ENCODE results near the gene COL4A5.

COL4A5 gene

GRCh38 chrX:108558217-108558616, 118.6 kb downstream of the COL4A5 start:
- H3K4me2 ChIP-seq (ENCODE audit: low read length): no peak overlapping the region
- no peaks in the 10 kb centered on the region for H3K79me2 ChIP-seq (ENCODE audit: control insufficient read depth, low read length)
- no peaks in the 10 kb centered on the region for H3K27me3 ChIP-seq (ENCODE audit: control insufficient read depth, low read length)
- TF ChIP-seq EZH2phosphoT487 (IDR thresholded peaks at IDR 0.05; ENCODE audit: borderline replicate concordance, low read length): no peak
- TF ChIP-seq CTCF (IDR thresholded peaks at IDR 0.05; ENCODE audit: low read depth, low read length, poor library complexity, severe bottlenecking): no peak
- no peak overlapping the region for H3K27ac ChIP-seq (ENCODE audit: low read depth, low read length)
- no peaks in the 10 kb centered on the region for H4K20me1 ChIP-seq (ENCODE audit: control insufficient read depth, insufficient read depth, low read depth, low read length)
- H3K36me3 ChIP-seq (ENCODE audit: control insufficient read depth, low read length): no peaks in the 10 kb centered on the region
- no peak overlapping the region for H3K4me3 ChIP-seq (ENCODE audit: low read length)
- no peaks in the 10 kb centered on the region for H3K9me3 ChIP-seq (ENCODE audit: control insufficient read depth, insufficient read depth, low read length)
- no peaks in the 10 kb centered on the region for H3K4me1 ChIP-seq (ENCODE audit: control insufficient read depth, low read length)
- no peaks in the 10 kb centered on the region for H3K9me2 ChIP-seq (replicated peaks; ENCODE audit: control insufficient read depth, low read length)
- no peaks in the 10 kb centered on the region for H3F3A ChIP-seq (ENCODE audit: control insufficient read depth, insufficient read depth)

GRCh38 chrX:108573136-108573535, 133.5 kb downstream of the COL4A5 start:
- H3K27me3 ChIP-seq (ENCODE audit: control insufficient read depth, low read length): no peaks in the 10 kb centered on the region
- H3F3A ChIP-seq (ENCODE audit: control insufficient read depth, insufficient read depth): no peaks in the 10 kb centered on the region
- H3K79me2 ChIP-seq (ENCODE audit: control insufficient read depth, low read length): no peaks in the 10 kb centered on the region
- no peak overlapping the region for H3K27ac ChIP-seq (ENCODE audit: low read depth, low read length)
- H4K20me1 ChIP-seq (ENCODE audit: control insufficient read depth, insufficient read depth, low read depth, low read length): no peaks in the 10 kb centered on the region
- H3K9me2 ChIP-seq (replicated peaks; ENCODE audit: control insufficient read depth, low read length): no peaks in the 10 kb centered on the region
- H3K4me2 ChIP-seq (ENCODE audit: low read length): no peak overlapping the region
- TF ChIP-seq EZH2phosphoT487 (IDR thresholded peaks at IDR 0.05; ENCODE audit: borderline replicate concordance, low read length): no peak
- no peak for TF ChIP-seq CTCF (IDR thresholded peaks at IDR 0.05; ENCODE audit: low read depth, low read length, poor library complexity, severe bottlenecking)
- no peaks in the 10 kb centered on the region for H3K36me3 ChIP-seq (ENCODE audit: control insufficient read depth, low read length)
- H3K4me1 ChIP-seq (ENCODE audit: control insufficient read depth, low read length): no peaks in the 10 kb centered on the region
- no peak overlapping the region for H3K4me3 ChIP-seq (ENCODE audit: low read length)
- no peaks in the 10 kb centered on the region for H3K9me3 ChIP-seq (ENCODE audit: control insufficient read depth, insufficient read depth, low read length)

DNA sequence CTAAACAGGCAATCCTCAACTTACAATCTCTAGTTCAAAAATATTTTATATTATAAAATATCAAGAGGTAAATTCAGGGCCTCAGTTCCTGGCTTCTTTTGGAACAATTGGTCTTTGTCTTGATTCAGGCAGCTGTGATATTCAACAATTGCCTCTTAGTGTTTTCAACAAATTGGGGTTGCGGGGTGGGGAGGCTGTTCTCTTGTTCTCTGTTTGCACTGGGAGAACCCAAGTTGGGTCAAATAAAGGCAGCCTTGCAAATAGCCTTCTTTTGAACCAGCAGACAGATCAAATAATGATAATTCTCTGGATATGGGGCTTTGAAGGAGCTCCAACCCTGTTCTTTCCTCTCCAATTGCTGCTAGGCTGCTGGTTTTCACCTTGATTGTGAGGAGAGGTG, 142.5 kb downstream of the COL4A5 start:
- Histone ChIP-seq H3K27me3 (ENCODE audit: control insufficient read depth, low read length) (no peaks in the 10 kb centered on the region), H3F3A (ENCODE audit: control insufficient read depth, insufficient read depth) (no peaks in the 10 kb centered on the region), H3K4me1 (ENCODE audit: control insufficient read depth, low read length) (no peaks in the 10 kb centered on the region), H3K27ac (ENCODE audit: low read depth, low read length) (no peak overlapping the region), H3K4me2 (ENCODE audit: low read length) (no peak overlapping the region), H3K36me3 (ENCODE audit: control insufficient read depth, low read length) (no peaks in the 10 kb centered on the region), H3K79me2 (ENCODE audit: control insufficient read depth, low read length) (no peaks in the 10 kb centered on the region), H3K9me3 (ENCODE audit: control insufficient read depth, insufficient read depth, low read length) (no peaks in the 10 kb centered on the region), H3K4me3 (ENCODE audit: low read length) (no peak overlapping the region), H4K20me1 (ENCODE audit: control insufficient read depth, insufficient read depth, low read depth, low read length) (no peaks in the 10 kb centered on the region), H3K9me2 (replicated peaks; ENCODE audit: control insufficient read depth, low read length) (no peaks in the 10 kb centered on the region)
- TF ChIP-seq EZH2phosphoT487 (IDR thresholded peaks at IDR 0.05; ENCODE audit: borderline replicate concordance, low read length) (no peak), CTCF (IDR thresholded peaks at IDR 0.05; ENCODE audit: low read depth, low read length, poor library complexity, severe bottlenecking) (no peak)

All from DOHH2 (cell line).